GM23338 (cell line): ENCODE results near the gene BCL2.
"Not testable (repeated sequence)": the region's sequence is repeated elsewhere in the genome, so short reads cannot be mapped to it uniquely, and the experiment has no call there.

Source experiments
- CREB1 ChIP-seq: fragments of 250-450 bp; sonication (Bioruptor Pico); IDR thresholded peaks from 2 replicates; pipeline ENCODE4 v1.5.0; 2020; ENCODE audit warnings: low read depth, mild to moderate bottlenecking, moderate library complexity
- EZH2 ChIP-seq: fragments of 200-600 bp; sonication (generic); IDR thresholded peaks from one replicate; pipeline ENCODE4 v1.8.0; 2017; ENCODE audit warnings: antibody characterized with exemption, mild to moderate bottlenecking, low read depth; ENCODE audit not compliant: unreplicated experiment
- POLR2AphosphoS5 ChIP-seq: IDR thresholded peaks from 2 replicates; pipeline ENCODE4 v1.6.1; 2016; ENCODE audit warnings: antibody characterized with exemption, low read depth
- TF ChIP-seq, protein P1 (sequence below), 2 experiments: fragments of 200-600 bp in 1 of 2; sonication (generic) in 1 of 2; conservative IDR thresholded peaks; 2 replicates each; pipeline versions ENCODE4 v1.5.1 to v1.6.1; 2016 to 2017; ENCODE audit warnings: antibody characterized with exemption in 2 of 2, low read depth in 2 of 2, mild to moderate bottlenecking in 2 of 2, moderate library complexity in 1 of 2
- TF ChIP-seq, protein P2 (sequence below): IDR thresholded peaks from one replicate; pipeline ENCODE4 v1.6.1; 2018; ENCODE audit warnings: antibody characterized with exemption; ENCODE audit not compliant: unreplicated experiment

- TF ChIP-seq, protein P1, sequence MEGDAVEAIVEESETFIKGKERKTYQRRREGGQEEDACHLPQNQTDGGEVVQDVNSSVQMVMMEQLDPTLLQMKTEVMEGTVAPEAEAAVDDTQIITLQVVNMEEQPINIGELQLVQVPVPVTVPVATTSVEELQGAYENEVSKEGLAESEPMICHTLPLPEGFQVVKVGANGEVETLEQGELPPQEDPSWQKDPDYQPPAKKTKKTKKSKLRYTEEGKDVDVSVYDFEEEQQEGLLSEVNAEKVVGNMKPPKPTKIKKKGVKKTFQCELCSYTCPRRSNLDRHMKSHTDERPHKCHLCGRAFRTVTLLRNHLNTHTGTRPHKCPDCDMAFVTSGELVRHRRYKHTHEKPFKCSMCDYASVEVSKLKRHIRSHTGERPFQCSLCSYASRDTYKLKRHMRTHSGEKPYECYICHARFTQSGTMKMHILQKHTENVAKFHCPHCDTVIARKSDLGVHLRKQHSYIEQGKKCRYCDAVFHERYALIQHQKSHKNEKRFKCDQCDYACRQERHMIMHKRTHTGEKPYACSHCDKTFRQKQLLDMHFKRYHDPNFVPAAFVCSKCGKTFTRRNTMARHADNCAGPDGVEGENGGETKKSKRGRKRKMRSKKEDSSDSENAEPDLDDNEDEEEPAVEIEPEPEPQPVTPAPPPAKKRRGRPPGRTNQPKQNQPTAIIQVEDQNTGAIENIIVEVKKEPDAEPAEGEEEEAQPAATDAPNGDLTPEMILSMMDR (conservative IDR thresholded peaks at IDR 0.05; ENCODE audit: low read depth in 2 of 2), result not testable (repeated sequence)
- not testable (repeated sequence) for TF ChIP-seq EZH2; POLR2AphosphoS5; CREB1 (CRISPR knock-in tag)
- TF ChIP-seq, protein P2, sequence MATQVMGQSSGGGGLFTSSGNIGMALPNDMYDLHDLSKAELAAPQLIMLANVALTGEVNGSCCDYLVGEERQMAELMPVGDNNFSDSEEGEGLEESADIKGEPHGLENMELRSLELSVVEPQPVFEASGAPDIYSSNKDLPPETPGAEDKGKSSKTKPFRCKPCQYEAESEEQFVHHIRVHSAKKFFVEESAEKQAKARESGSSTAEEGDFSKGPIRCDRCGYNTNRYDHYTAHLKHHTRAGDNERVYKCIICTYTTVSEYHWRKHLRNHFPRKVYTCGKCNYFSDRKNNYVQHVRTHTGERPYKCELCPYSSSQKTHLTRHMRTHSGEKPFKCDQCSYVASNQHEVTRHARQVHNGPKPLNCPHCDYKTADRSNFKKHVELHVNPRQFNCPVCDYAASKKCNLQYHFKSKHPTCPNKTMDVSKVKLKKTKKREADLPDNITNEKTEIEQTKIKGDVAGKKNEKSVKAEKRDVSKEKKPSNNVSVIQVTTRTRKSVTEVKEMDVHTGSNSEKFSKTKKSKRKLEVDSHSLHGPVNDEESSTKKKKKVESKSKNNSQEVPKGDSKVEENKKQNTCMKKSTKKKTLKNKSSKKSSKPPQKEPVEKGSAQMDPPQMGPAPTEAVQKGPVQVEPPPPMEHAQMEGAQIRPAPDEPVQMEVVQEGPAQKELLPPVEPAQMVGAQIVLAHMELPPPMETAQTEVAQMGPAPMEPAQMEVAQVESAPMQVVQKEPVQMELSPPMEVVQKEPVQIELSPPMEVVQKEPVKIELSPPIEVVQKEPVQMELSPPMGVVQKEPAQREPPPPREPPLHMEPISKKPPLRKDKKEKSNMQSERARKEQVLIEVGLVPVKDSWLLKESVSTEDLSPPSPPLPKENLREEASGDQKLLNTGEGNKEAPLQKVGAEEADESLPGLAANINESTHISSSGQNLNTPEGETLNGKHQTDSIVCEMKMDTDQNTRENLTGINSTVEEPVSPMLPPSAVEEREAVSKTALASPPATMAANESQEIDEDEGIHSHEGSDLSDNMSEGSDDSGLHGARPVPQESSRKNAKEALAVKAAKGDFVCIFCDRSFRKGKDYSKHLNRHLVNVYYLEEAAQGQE, result not testable (repeated sequence)
Observed at GRCh38 chr18:63190838-63191237, 128.7 kb downstream of the BCL2 start.
